ENCODE measurements around the gene SPTB. TPM values are rescaled to one million over a fixed set of nuclear protein-coding genes. Genes with fewer than 3 reads are reported as not detected.

The SPTB gene
- total and polyA plus RNA-seq, 7 experiments from 2014 or later, result 0.05 to 0.12 (median 0.05) TPM; not detected in 4

DNA sequence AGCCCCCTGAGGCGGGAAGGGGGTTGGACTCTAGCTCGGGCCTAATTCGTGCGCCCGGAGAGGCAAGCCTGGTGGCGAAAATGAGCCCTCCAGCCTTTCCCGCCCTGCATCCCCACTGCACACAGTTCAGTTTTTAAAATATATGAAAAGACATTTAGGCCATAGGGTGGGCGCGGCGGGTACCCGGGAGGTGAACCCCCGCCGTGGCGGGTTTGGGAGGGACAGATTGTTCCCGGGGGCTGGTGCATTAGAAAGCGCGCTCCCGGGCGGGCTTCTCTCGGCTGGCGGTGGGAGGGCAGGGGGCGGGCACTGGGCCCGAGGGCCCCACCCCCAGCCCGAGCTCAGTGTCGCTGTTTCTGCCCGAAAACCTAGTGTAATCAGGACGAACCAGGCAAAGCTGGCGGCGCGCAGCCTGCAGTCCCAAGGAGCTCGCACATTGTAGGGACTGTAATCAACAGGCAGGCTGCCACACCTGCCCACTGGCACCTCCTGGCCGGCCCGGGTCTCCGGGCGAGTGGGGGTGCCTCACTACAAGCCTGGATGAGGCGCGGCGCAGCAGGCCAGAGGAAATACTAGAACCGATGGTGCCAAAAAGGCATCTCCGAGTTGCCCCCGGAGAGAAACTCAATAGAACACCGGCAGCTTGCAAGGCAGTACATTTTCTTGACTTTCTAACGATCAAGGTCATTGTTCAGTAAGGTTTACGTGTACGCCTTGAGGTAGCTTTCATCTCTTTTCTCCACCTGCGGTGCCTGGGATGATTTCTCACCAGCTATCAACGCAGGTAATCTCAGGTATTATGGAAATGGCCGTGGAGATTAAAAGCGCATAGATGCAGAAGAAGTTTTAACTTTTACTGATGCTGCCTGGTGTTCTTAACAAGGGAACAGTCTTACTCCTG lies 764 bp upstream of the SPTB start:
- H3K27me3 Mint-ChIP-seq, result peaks cover 13 to 81% (median 19%) of the 10 kb centered on the region in 5 donors
- peaks cover 0 to 11% (median 8%) of the 10 kb centered on the region in 7 donors for H3K4me1 Mint-ChIP-seq
- ATAC-seq (peak; percentile 85), DNase-seq (peak; percentile 29 to 68 (median 54))
- H3K4me3 ChIP-seq (ENCODE audit: low read length), result peak overlapping the region; percentile 67
- H3K27ac Mint-ChIP-seq, result peak overlapping the region in 4 of 9 donors; percentile 14 to 59 (median 36)
- no peaks in the 10 kb centered on the region for H3K36me3 Mint-ChIP-seq
- POLR2A ChIA-PET, result interaction anchor here (0.6 to 2.5 kb wide), 3 partner anchors 10 to 1233 kb away, joined by 3 to 8 read pairs (median 3); partner anchors contain the start of gene CHURC1
- peaks cover 0 to 7% of the 10 kb centered on the region in 2 donors for H3K27me3 ChIP-seq (ENCODE audit: control insufficient read depth in 2 of 2, insufficient read depth in 2 of 2, low read length in 2 of 2)
- CTCF ChIA-PET, result interaction anchor here (1.1 to 6.5 kb wide), 3 partner anchors 11 to 116 kb away, joined by 3 to 51 read pairs (median 18); no protein-coding TSS in a partner anchor
- peak overlapping the region; percentile 85 to 92 (median 88) for H3K4me3 Mint-ChIP-seq
- H3K9me3 ChIP-seq (ENCODE audit: control insufficient read depth in 2 of 3, low read length in 3 of 3), result no peaks in the 10 kb centered on the region
- peak overlapping the region; percentile 20 for H3K27ac ChIP-seq (ENCODE audit: low read depth, low read length)
- H3K36me3 ChIP-seq (ENCODE audit: control insufficient read depth in 2 of 3, insufficient read depth in 3 of 3, low read length in 3 of 3), result no peaks in the 10 kb centered on the region
- peaks cover 0 to 4% of the 10 kb centered on the region in 2 donors for H3K4me1 ChIP-seq (ENCODE audit: control insufficient read depth in 2 of 2, insufficient read depth in 2 of 2, low read length in 2 of 2)
- intact Hi-C loops (cut with micrococcal nuclease), result loop anchor here (1.0 to 10.0 kb wide), 5 partner anchors 34 to 336 kb away; partner anchors contain the start of genes CHURC1 (in 2 of the 2), FNTB (in 1 of the 2), HSPA2 (in 1 of the 2) and MAX (in 1 of the 2)
- no peaks in the 10 kb centered on the region for H3K9me3 Mint-ChIP-seq

DNA sequence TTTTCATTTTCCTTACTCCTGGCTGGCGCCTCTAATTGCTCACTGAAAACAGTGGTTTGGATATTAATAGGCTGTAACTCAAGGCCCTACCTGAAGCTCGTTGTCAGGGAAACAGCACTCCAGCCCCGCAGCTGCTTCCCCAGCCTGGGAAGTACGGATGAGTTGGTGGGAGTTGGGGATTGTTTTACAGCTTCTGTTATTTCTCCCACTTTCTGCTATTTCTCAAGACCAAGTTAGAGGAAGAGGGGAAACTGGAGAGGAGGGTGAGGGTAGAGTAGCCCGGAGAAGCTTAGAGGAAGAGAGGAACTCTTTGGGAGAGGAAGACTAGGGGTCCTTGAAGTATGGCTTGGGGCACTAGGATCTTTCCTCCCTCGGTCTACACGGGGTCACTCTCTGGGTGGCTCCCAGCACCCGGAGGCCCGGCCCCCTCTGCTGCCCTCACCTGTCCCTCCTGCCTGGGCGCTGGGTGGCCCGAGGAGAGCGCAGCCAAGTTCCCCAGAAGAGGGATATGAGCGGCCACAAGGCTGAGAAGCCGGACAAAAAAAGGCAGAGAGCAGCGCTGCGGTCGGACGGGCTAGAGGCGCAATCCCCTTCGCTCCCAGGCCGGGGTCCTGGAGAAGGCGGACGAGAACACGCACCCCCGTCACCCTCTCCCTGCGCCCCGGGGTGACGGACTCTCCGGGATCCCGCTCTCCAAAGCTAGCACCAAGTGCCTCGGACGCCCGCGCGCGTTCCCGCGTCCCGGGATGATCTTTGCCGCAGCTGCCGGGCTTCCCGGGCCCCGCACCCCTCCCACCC lies 671 bp downstream of the SPTB start:
- peak overlapping the region; percentile 28 to 89 (median 68) for H3K4me3 Mint-ChIP-seq
- Histone ChIP-seq H3K4me3 (ENCODE audit: low read length) (peak overlapping the region; percentile 67), H3K4me1 (ENCODE audit: control insufficient read depth in 2 of 2, insufficient read depth in 2 of 2, low read length in 2 of 2) (peaks cover 0 to 4% of the 10 kb centered on the region in 2 donors), H3K9me3 (ENCODE audit: control insufficient read depth in 2 of 3, low read length in 3 of 3) (no peaks in the 10 kb centered on the region), H3K27ac (ENCODE audit: low read depth, low read length) (no peak overlapping the region), H3K27me3 (ENCODE audit: control insufficient read depth in 2 of 2, insufficient read depth in 2 of 2, low read length in 2 of 2) (peaks cover 0 to 7% of the 10 kb centered on the region in 2 donors), H3K36me3 (ENCODE audit: control insufficient read depth in 2 of 3, insufficient read depth in 3 of 3, low read length in 3 of 3) (no peaks in the 10 kb centered on the region)
- intact Hi-C loops (cut with micrococcal nuclease), result no loop called here
- peak overlapping the region in 1 of 9 donors; percentile 5 for H3K27ac Mint-ChIP-seq
- peaks cover 15 to 84% (median 19%) of the 10 kb centered on the region in 5 donors for H3K27me3 Mint-ChIP-seq
- ChIA-PET CTCF (interaction anchor here (0.7 to 6.5 kb wide), 2 partner anchors 13 to 34 kb away, joined by 3 to 51 read pairs; no protein-coding TSS in a partner anchor), POLR2A (interaction anchor here (0.7 to 2.5 kb wide), 3 partner anchors 12 to 367 kb away, joined by 3 to 8 read pairs (median 7); partner anchors contain the start of gene CHURC1)
- H3K4me1 Mint-ChIP-seq, result peaks cover 0 to 11% (median 8%) of the 10 kb centered on the region in 7 donors
- H3K9me3 Mint-ChIP-seq, result peaks cover 0 to under 1% (median 0%) of the 10 kb centered on the region in 11 donors
- H3K36me3 Mint-ChIP-seq, result no peaks in the 10 kb centered on the region
- ATAC-seq (no peak), DNase-seq (peak in 2 of 9 donors; percentile 1 to 22)

DNA sequence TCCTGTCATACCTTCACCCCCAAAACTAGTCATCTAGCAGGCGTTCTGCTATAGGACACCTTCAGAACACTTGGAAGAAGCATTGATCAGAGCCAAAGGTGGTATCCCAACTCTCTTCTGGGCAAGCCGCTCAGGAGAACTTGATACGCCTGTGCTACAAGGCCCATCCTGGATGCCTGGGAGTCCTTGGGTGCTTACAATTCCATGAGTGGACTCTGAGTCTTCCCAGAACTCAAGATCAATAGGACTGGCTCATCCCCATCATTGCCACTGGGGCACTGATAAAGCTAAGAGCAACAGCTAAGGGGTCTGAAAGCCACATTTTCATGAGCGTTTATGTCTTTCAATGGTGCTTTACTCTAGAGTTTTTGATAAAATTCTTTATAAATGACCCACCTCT lies 1.9 kb downstream of the SPTB start:
- H3K36me3 Mint-ChIP-seq, result no peaks in the 10 kb centered on the region
- peaks cover 0 to 11% (median 8%) of the 10 kb centered on the region in 7 donors for H3K4me1 Mint-ChIP-seq
- no peak overlapping the region for H3K27ac Mint-ChIP-seq
- peaks cover 9 to 81% (median 19%) of the 10 kb centered on the region in 5 donors for H3K27me3 Mint-ChIP-seq
- intact Hi-C loops (cut with micrococcal nuclease), result no loop called here
- Histone ChIP-seq H3K27ac (ENCODE audit: low read depth, low read length) (no peak overlapping the region), H3K27me3 (ENCODE audit: control insufficient read depth in 2 of 2, insufficient read depth in 2 of 2, low read length in 2 of 2) (peaks cover 0 to 7% of the 10 kb centered on the region in 2 donors), H3K4me3 (ENCODE audit: low read length) (no peak overlapping the region), H3K4me1 (ENCODE audit: control insufficient read depth in 2 of 2, insufficient read depth in 2 of 2, low read length in 2 of 2) (peaks cover 0 to 4% of the 10 kb centered on the region in 2 donors), H3K36me3 (ENCODE audit: control insufficient read depth in 2 of 3, insufficient read depth in 3 of 3, low read length in 3 of 3) (no peaks in the 10 kb centered on the region), H3K9me3 (ENCODE audit: control insufficient read depth in 2 of 3, low read length in 3 of 3) (no peaks in the 10 kb centered on the region)
- no peak for ATAC-seq
- CTCF ChIA-PET, result interaction anchor here (0.7 to 6.5 kb wide), 3 partner anchors 9 to 409 kb away, joined by 3 to 51 read pairs (median 7); no protein-coding TSS in a partner anchor
- no peak for DNase-seq
- POLR2A ChIA-PET, result no interaction called here
- H3K4me3 Mint-ChIP-seq, result peak overlapping the region in 3 of 10 donors; percentile 52 to 88 (median 62)
- peaks cover 0 to 2% (median 0%) of the 10 kb centered on the region in 11 donors for H3K9me3 Mint-ChIP-seq

GRCh38 chr14:64875350-64875749 lies 4.4 kb downstream of the SPTB start:
- DNase-seq, result no peak
- peaks cover 0 to 5% (median 0%) of the 10 kb centered on the region in 7 donors for H3K4me1 Mint-ChIP-seq
- peaks cover 0 to 81% (median 25%) of the 10 kb centered on the region in 5 donors for H3K27me3 Mint-ChIP-seq
- CTCF ChIA-PET, result no interaction called here
- no peak overlapping the region for H3K4me3 ChIP-seq (ENCODE audit: low read length)
- no peak overlapping the region for H3K27ac Mint-ChIP-seq
- H3K27ac ChIP-seq (ENCODE audit: low read depth, low read length), result no peak overlapping the region
- H3K27me3 ChIP-seq (ENCODE audit: control insufficient read depth in 2 of 2, insufficient read depth in 2 of 2, low read length in 2 of 2), result no peaks in the 10 kb centered on the region
- H3K9me3 ChIP-seq (ENCODE audit: control insufficient read depth in 2 of 3, low read length in 3 of 3), result no peaks in the 10 kb centered on the region
- POLR2A ChIA-PET, result no interaction called here
- H3K4me1 ChIP-seq (ENCODE audit: control insufficient read depth in 2 of 2, insufficient read depth in 2 of 2, low read length in 2 of 2), result no peaks in the 10 kb centered on the region
- no peak for ATAC-seq
- no peaks in the 10 kb centered on the region for H3K36me3 ChIP-seq (ENCODE audit: control insufficient read depth in 2 of 3, insufficient read depth in 3 of 3, low read length in 3 of 3)
- no peaks in the 10 kb centered on the region for H3K36me3 Mint-ChIP-seq
- intact Hi-C loops (cut with micrococcal nuclease), result no loop called here
- peaks cover 0 to 2% (median 0%) of the 10 kb centered on the region in 11 donors for H3K9me3 Mint-ChIP-seq
- H3K4me3 Mint-ChIP-seq, result no peak overlapping the region

- POLR2A ChIA-PET, result no interaction called here
- CTCF ChIA-PET, result no interaction called here
- Histone ChIP-seq H3K27me3 (ENCODE audit: control insufficient read depth in 2 of 2, insufficient read depth in 2 of 2, low read length in 2 of 2) (no peaks in the 10 kb centered on the region), H3K9me3 (ENCODE audit: control insufficient read depth in 2 of 3, low read length in 3 of 3) (no peaks in the 10 kb centered on the region), H3K4me1 (ENCODE audit: control insufficient read depth in 2 of 2, insufficient read depth in 2 of 2, low read length in 2 of 2) (no peaks in the 10 kb centered on the region), H3K4me3 (ENCODE audit: low read length) (no peak overlapping the region), H3K27ac (ENCODE audit: low read depth, low read length) (no peak overlapping the region), H3K36me3 (ENCODE audit: control insufficient read depth in 2 of 3, insufficient read depth in 3 of 3, low read length in 3 of 3) (no peaks in the 10 kb centered on the region)
- Mint-ChIP-seq H3K4me3 (no peak overlapping the region), H3K4me1 (no peaks in the 10 kb centered on the region), H3K27me3 (peaks cover 0 to 79% (median 24%) of the 10 kb centered on the region in 5 donors), H3K27ac (no peak overlapping the region), H3K9me3 (peaks cover 0 to 2% (median 0%) of the 10 kb centered on the region in 11 donors), H3K36me3 (no peaks in the 10 kb centered on the region)
- DNase-seq (no peak), ATAC-seq (no peak)
- intact Hi-C loops (cut with micrococcal nuclease), result no loop called here
Observed at GRCh38 chr14:64873506-64874219, 6.0 kb downstream of the SPTB start.

- Histone ChIP-seq H3K4me1 (ENCODE audit: control insufficient read depth in 2 of 2, insufficient read depth in 2 of 2, low read length in 2 of 2) (no peaks in the 10 kb centered on the region), H3K9me3 (ENCODE audit: control insufficient read depth in 2 of 3, low read length in 3 of 3) (no peaks in the 10 kb centered on the region), H3K36me3 (ENCODE audit: control insufficient read depth in 2 of 3, insufficient read depth in 3 of 3, low read length in 3 of 3) (no peaks in the 10 kb centered on the region), H3K27me3 (ENCODE audit: control insufficient read depth in 2 of 2, insufficient read depth in 2 of 2, low read length in 2 of 2) (no peaks in the 10 kb centered on the region), H3K27ac (ENCODE audit: low read depth, low read length) (no peak overlapping the region), H3K4me3 (ENCODE audit: low read length) (no peak overlapping the region)
- ATAC-seq (no peak), DNase-seq (no peak)
- Mint-ChIP-seq H3K27ac (no peak overlapping the region), H3K4me3 (no peak overlapping the region), H3K27me3 (peaks cover 14 to 70% (median 40%) of the 10 kb centered on the region in 5 donors), H3K36me3 (no peaks in the 10 kb centered on the region), H3K4me1 (no peaks in the 10 kb centered on the region), H3K9me3 (peaks cover 0 to 2% (median 0%) of the 10 kb centered on the region in 11 donors)
- ChIA-PET CTCF (no interaction called here), POLR2A (no interaction called here)
- intact Hi-C loops (cut with micrococcal nuclease), result no loop called here
Observed at GRCh38 chr14:64871344-64871743, 8.4 kb downstream of the SPTB start.
